NCI-H2227 (cell line): ENCODE measurements around the gene AFF1.

Source experiments
- DNase-seq: peaks from one replicate; lab custom pipeline; 2025; ENCODE audit not compliant: unreplicated experiment; lab: John Stamatoyannopoulos, UW

AFF1 gene

GRCh38 chr4:87108142-87108546, 173.3 kb downstream of the AFF1 start:
- no peak for DNase-seq

GRCh38 chr4:87109121-87109520, 174.3 kb downstream of the AFF1 start:
- DNase-seq, result no peak

- DNase-seq, result no peak
These were observed 175.1 kb downstream of the AFF1 start for GRCh38 chr4:87109945-87110344.

GRCh38 chr4:87112063-87112462, 177.3 kb downstream of the AFF1 start:
- DNase-seq, result no peak

GRCh38 chr4:87114245-87115062, 179.6 kb downstream of the AFF1 start:
- DNase-seq, result no peak

GRCh38 chr4:87116231-87116630, 181.4 kb downstream of the AFF1 start:
- no peak for DNase-seq

- no peak for DNase-seq
These were observed 182.4 kb downstream of the AFF1 start for GRCh38 chr4:87117051-87117731.

GRCh38 chr4:87117732-87118075, 182.9 kb downstream of the AFF1 start:
- DNase-seq, result no peak

- DNase-seq, result no peak
These were observed 183.6 kb downstream of the AFF1 start for GRCh38 chr4:87118421-87118820.

- peak; percentile 48 for DNase-seq
These were observed 184.0 kb downstream of the AFF1 start for GRCh38 chr4:87118826-87119225.

- no peak for DNase-seq
These were observed 185.2 kb downstream of the AFF1 start for GRCh38 chr4:87120010-87120409.

GRCh38 chr4:87120411-87121162, 185.8 kb downstream of the AFF1 start:
- peak; percentile 42 for DNase-seq

- DNase-seq, result no peak
These were observed 186.7 kb downstream of the AFF1 start for GRCh38 chr4:87121341-87122065.

GRCh38 chr4:87122252-87122651, 187.4 kb downstream of the AFF1 start:
- no peak for DNase-seq

GRCh38 chr4:87126056-87126455, 191.2 kb downstream of the AFF1 start:
- DNase-seq, result no peak

GRCh38 chr4:87128006-87128705, 193.3 kb downstream of the AFF1 start:
- no peak for DNase-seq

- no peak for DNase-seq
These were observed 194.9 kb downstream of the AFF1 start for GRCh38 chr4:87129681-87130080.

GRCh38 chr4:87130985-87131703, 196.3 kb downstream of the AFF1 start:
- DNase-seq, result no peak

GRCh38 chr4:87132035-87132434, 197.2 kb downstream of the AFF1 start:
- no peak for DNase-seq

GRCh38 chr4:87133183-87133582, 198.4 kb downstream of the AFF1 start:
- DNase-seq, result no peak
